IPS-11a (cell line): ENCODE measurements around the gene DOK6.

ENCODE experiments used
- H3K4me3 ChIP-seq: one replicate; pipeline ENCODE4 v1.5.1; 2013; ENCODE audit warnings: low read depth, low read length, control low read depth

The DOK6 gene

DNA sequence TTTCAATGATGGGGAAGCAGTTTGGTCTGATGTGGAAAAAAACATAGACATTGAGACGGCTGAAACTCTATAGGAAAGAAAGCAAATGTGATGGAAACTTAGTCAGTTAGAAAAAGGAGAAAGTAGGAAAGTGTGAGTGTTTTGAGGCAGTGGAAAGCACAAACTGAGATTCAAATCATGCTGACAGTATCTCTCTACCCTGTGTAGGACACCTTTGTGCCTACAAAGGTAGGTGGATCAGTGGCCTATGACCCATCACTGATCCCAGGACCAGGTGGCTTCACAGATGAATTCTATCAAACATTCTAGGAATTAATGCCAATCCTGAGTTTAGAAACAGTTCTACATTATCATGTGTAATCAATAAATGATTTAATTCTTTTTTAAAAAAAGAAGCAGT lies 489.9 kb downstream of the DOK6 start:
- H3K4me3 ChIP-seq: no peak overlapping the region

DNA sequence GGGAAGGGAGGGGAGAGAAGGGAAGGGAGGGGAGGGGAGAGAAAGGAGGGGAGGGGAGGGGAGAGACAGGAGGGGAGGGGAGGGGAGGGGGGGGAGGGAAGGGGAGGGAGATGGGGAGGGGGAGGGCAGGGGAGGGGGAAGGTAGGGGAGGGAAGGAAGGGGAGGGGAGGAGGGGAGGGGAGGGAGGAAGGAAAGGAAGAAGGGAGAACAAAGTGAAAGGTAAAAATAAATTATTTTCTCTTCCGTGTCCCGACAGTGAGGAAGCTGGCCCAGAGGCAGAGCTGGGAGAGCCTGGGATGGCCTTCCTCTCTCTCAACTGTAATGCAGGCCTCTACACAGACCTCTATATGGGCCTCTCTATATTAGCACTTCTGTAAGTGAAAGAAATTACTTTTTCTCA lies 493.8 kb downstream of the DOK6 start:
- no peak overlapping the region for H3K4me3 ChIP-seq

DNA sequence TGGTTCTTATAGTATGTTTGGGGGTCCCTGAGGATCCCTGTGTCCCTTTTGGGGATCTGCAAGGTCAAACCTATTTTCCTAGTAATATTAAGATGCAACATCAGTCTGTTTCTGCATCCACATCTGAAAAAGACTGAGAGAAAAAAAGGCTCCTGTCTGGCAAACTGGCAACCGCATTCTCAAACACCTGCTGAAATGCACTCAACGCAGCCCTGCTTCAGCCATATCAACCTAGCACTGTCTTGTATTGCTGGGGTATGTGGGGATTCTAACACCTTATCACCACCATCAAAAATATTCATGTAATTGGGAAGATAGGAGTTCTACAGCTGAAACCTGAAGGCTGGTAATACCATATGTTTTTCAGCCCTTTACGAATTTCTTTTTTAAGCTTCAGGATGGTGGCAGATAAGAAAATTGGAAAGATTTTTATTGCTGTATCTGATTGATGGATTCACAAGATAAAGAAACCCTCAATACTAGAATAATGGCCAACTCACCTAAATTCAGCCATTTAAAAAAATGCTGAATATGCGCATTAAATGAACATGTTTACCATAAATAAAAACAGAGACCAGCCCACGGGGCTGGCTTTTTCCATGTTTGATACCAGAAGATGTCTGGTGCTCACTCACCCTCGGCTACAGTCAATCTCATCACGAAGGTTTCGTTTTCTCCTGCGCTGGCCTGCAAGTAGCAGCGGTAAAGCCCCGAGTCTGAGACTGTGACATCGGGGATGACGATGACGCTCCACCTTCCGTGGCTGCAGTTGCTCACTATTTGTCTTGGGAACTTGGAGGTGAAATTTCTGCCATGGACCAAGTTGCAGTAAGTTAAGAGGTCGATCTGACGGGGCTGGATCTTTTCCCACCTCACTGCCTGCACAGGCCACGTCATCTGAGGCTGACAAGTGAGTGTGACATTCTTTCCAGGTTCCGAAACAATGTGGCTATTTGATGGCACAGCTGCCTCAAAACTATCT lies 494.7 kb downstream of the DOK6 start:
- H3K4me3 ChIP-seq: no peak overlapping the region

DNA sequence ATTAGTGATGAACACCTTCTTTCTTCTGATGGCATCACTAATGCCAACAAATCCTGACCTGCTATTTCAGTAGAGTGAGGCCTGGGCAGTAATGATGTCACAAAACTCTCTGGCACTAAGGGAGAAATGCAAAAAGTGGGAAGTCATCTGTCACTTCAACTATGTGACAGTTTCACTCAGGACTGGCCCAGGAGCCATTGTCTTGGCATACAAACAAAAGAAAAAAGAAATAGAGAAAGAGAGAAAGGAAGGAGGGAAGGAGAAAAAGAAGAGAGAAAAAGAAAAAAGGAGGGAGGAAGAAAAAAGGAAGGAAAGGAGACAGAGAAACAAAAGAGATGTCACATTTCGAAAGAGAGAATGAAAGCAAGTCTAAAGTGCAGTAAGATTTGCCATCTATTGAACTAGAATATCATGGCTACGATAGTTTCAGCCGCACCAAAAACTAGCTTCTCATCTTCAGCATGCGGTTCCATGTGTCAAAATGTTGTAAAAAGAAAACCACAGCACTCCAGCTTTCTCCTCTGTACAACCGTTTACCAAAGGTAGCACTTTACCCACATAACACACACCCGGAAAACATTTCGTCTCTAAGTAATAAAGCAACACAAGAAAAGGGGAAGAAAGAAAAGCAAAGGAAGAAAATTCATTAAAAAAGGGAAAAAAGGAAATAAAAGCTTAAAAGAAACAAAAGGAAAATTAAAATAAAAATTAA lies 496.9 kb downstream of the DOK6 start:
- no peak overlapping the region for H3K4me3 ChIP-seq

DNA sequence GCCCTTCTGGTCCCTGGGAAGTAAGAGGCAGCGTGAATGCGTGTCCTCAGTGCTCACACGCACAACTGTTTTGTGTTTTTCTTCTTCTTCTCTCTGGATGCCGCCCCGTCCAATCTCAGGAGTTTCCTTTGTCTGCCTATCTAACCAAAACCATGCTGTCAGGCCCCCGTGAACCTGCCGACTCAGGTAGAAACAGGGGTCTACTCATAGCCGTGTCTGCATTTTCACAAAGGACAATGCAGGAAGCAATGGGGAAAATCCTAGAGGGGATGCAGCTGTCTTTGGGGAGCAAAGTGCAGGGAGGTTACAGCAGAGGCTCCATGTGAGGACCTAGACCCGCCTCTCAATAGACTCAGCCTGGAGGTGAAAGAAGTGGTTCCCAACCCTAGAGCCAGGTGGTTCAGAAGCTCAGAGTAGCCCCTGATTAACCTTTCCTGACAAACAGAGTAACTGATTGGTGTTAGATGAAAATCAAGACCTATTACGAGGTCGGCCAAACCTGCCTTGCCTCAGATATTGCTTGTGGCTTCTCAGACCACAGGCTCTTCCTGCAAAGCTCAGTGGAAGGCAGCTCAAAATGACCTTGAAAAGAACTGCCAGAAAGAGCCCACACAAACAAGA lies 497.7 kb downstream of the DOK6 start:
- H3K4me3 ChIP-seq: no peak overlapping the region
